Neutrophil (primary cell): Measurements from ENCODE around the gene DLEC1.

ENCODE experiments used
- H3K27ac ChIP-seq: fragments of 200-600 bp; sonication (generic); 2 replicates; pipeline ENCODE4 v1.5.1; 2016; ENCODE audit warnings: mild to moderate bottlenecking, moderate library complexity
- H3K27me3 ChIP-seq: fragments of 200-600 bp; sonication (generic); 2 replicates; pipeline ENCODE4 v1.6.0; 2016; ENCODE audit warnings: mild to moderate bottlenecking
- H3K36me3 ChIP-seq: fragments of 200-600 bp; sonication (generic); 2 replicates; pipeline ENCODE4 v1.5.1; 2017
- H3K4me1 ChIP-seq, 2 experiments: fragments of 200-600 bp in 1 of 2; sonication (generic) in 1 of 2; 1 replicate in 1 of 2; 2 replicates in 1 of 2; pipeline versions ENCODE4 v1.5.1 to v1.6.1; 2013 to 2016; ENCODE audit warnings: low read depth in 1 of 2, low read length in 1 of 2, mild to moderate bottlenecking in 1 of 2, moderate library complexity in 1 of 2; ENCODE audit not compliant: control insufficient read depth in 1 of 2, insufficient read depth in 1 of 2
- H3K4me3 ChIP-seq, 2 experiments: fragments of 200-600 bp in 1 of 2; sonication (generic) in 1 of 2; 1 replicate in 1 of 2; 2 replicates in 1 of 2; pipeline ENCODE4 v1.5.1; 2013 to 2016; ENCODE audit warnings: low read depth in 1 of 2, low read length in 1 of 2, mild to moderate bottlenecking in 1 of 2, moderate library complexity in 1 of 2
- H3K9me3 ChIP-seq: fragments of 200-600 bp; sonication (generic); 2 replicates; pipeline ENCODE4 v1.5.1; 2016
- CTCF ChIP-seq: fragments of 200-600 bp; sonication (generic); IDR thresholded peaks from 2 replicates; pipeline ENCODE4 v1.5.1; 2016; ENCODE audit warnings: antibody characterized with exemption

DLEC1 gene

GRCh38 chr3:38017445-38018295, 21.3 kb upstream of the DLEC1 start:
- H3K4me3 ChIP-seq: no peak overlapping the region
- H3K27me3 ChIP-seq: no peaks in the 10 kb centered on the region
- no peak for TF ChIP-seq CTCF
- peaks cover 55% of the 10 kb centered on the region for H3K36me3 ChIP-seq
- H3K27ac ChIP-seq: peak overlapping the region; percentile 67
- H3K4me1 ChIP-seq: peaks cover 53 to 62% of the 10 kb centered on the region in 2 experiments
- no peaks in the 10 kb centered on the region for H3K9me3 ChIP-seq

GRCh38 chr3:38018296-38019266, 20.4 kb upstream of the DLEC1 start:
- peaks cover 55% of the 10 kb centered on the region for H3K36me3 ChIP-seq
- H3K4me3 ChIP-seq: no peak overlapping the region
- peak overlapping the region; percentile 67 for H3K27ac ChIP-seq
- TF ChIP-seq CTCF: no peak
- no peaks in the 10 kb centered on the region for H3K9me3 ChIP-seq
- H3K27me3 ChIP-seq: no peaks in the 10 kb centered on the region
- peaks cover 61 to 69% of the 10 kb centered on the region in 2 experiments for H3K4me1 ChIP-seq

- H3K36me3 ChIP-seq: peaks cover 55% of the 10 kb centered on the region
- TF ChIP-seq CTCF: no peak
- peaks cover 55 to 67% of the 10 kb centered on the region in 2 experiments for H3K4me1 ChIP-seq
- no peak overlapping the region for H3K4me3 ChIP-seq
- H3K27ac ChIP-seq: peak overlapping the region; percentile 67
- no peaks in the 10 kb centered on the region for H3K9me3 ChIP-seq
- H3K27me3 ChIP-seq: no peaks in the 10 kb centered on the region
These were observed 19.2 kb upstream of the DLEC1 start for GRCh38 chr3:38019658-38020341.

- H3K4me3 ChIP-seq: no peak overlapping the region
- no peaks in the 10 kb centered on the region for H3K9me3 ChIP-seq
- no peak for TF ChIP-seq CTCF
- no peaks in the 10 kb centered on the region for H3K27me3 ChIP-seq
- H3K27ac ChIP-seq: no peak overlapping the region
- peaks cover 51% of the 10 kb centered on the region for H3K36me3 ChIP-seq
- peaks cover 55 to 68% of the 10 kb centered on the region in 2 experiments for H3K4me1 ChIP-seq
These were observed 18.7 kb upstream of the DLEC1 start for GRCh38 chr3:38020342-38020726.

GRCh38 chr3:38021196-38021595, 17.8 kb upstream of the DLEC1 start:
- Histone ChIP-seq H3K4me3 (no peak overlapping the region), H3K27me3 (no peaks in the 10 kb centered on the region), H3K36me3 (peaks cover 43% of the 10 kb centered on the region), H3K9me3 (no peaks in the 10 kb centered on the region), H3K27ac (no peak overlapping the region), H3K4me1 (peaks cover 62 to 74% of the 10 kb centered on the region in 2 experiments)
- TF ChIP-seq CTCF: no peak
